A172 (cell line): Measurements from ENCODE around the gene RADIL. TPM values are rescaled to one million over a fixed set of nuclear protein-coding genes. Genes with fewer than 3 reads are reported as not detected.

ENCODE experiments used
- DNase-seq: peaks from one replicate; pipeline ENCODE4 v3.0.0-alpha.2; 2015; ENCODE audit warnings: low spot score
- total RNA-seq: library from RNA; depleted of rRNA; stranded (reverse); fragments of >200 nt; shearing (Covaris generic); gene quantifications from 2 replicates; pipeline ENCODE4 v1.2.3, GENCODE V29; 2014

Gene RADIL
- total RNA-seq, 1 experiment from 2014 or later = 5.1 TPM

GRCh38 chr7:4775250-4775847 lies 108.2 kb downstream of the RADIL start, which contains the start of gene AP5Z1:
AP5Z1 (plus strand) TSS chr7:4775623; CDS start chr7:4775716, 93 bp downstream.
- DNase-seq = peak; percentile 84

GRCh38 chr7:4774658-4775249 lies 108.8 kb downstream of the RADIL start:
- no peak for DNase-seq

GRCh38 chr7:4774007-4774406 lies 109.5 kb downstream of the RADIL start:
- no peak for DNase-seq

GRCh38 chr7:4772306-4772705 lies 111.2 kb downstream of the RADIL start:
- DNase-seq = no peak

- no peak for DNase-seq
Measured at GRCh38 chr7:4771737-4772136, 111.8 kb downstream of the RADIL start.

GRCh38 chr7:4770886-4771285 lies 112.6 kb downstream of the RADIL start:
- no peak for DNase-seq

GRCh38 chr7:4769761-4770160 lies 113.8 kb downstream of the RADIL start:
- DNase-seq = no peak

- DNase-seq = no peak
Measured at GRCh38 chr7:4768597-4769569, 114.6 kb downstream of the RADIL start.

- no peak for DNase-seq
Measured at GRCh38 chr7:4766666-4767519, 116.6 kb downstream of the RADIL start.

GRCh38 chr7:4765776-4766490 lies 117.6 kb downstream of the RADIL start:
- DNase-seq = no peak

- no peak for DNase-seq
Measured at GRCh38 chr7:4764402-4765007, 119.0 kb downstream of the RADIL start.

GRCh38 chr7:4763794-4764185 lies 119.7 kb downstream of the RADIL start:
- DNase-seq = no peak

- DNase-seq = no peak
Measured at GRCh38 chr7:4763091-4763793, 120.3 kb downstream of the RADIL start.

GRCh38 chr7:4762121-4763055 lies 121.1 kb downstream of the RADIL start:
- DNase-seq = no peak

- no peak for DNase-seq
Measured at GRCh38 chr7:4760952-4761351, 122.6 kb downstream of the RADIL start.

- DNase-seq = no peak
Measured at GRCh38 chr7:4759211-4759610, 124.3 kb downstream of the RADIL start.

GRCh38 chr7:4758791-4759190 lies 124.7 kb downstream of the RADIL start:
- DNase-seq = no peak

GRCh38 chr7:4758111-4758510 lies 125.4 kb downstream of the RADIL start:
- no peak for DNase-seq

GRCh38 chr7:4755045-4755444 lies 128.5 kb downstream of the RADIL start:
- no peak for DNase-seq
